Activated CD4-positive, alpha-beta T cell treated with anti-CD3 and anti-CD28 coated beads, Interleukin-10, Interleukin-2, amounts not matched to agents 100 ng/mL and 50 ng/mL, durations not matched to agents 16 hours and 8 hours (primary cell): Measurements from ENCODE around the gene TIGD7.
"Not testable (repeated sequence)": the region's sequence is repeated elsewhere in the genome, so short reads cannot be mapped to it uniquely, and the experiment has no call there.

Experiments used
- DNase-seq: peaks from one replicate; pipeline ENCODE4 v3.0.0-alpha.2; 2020

TIGD7 gene

DNA sequence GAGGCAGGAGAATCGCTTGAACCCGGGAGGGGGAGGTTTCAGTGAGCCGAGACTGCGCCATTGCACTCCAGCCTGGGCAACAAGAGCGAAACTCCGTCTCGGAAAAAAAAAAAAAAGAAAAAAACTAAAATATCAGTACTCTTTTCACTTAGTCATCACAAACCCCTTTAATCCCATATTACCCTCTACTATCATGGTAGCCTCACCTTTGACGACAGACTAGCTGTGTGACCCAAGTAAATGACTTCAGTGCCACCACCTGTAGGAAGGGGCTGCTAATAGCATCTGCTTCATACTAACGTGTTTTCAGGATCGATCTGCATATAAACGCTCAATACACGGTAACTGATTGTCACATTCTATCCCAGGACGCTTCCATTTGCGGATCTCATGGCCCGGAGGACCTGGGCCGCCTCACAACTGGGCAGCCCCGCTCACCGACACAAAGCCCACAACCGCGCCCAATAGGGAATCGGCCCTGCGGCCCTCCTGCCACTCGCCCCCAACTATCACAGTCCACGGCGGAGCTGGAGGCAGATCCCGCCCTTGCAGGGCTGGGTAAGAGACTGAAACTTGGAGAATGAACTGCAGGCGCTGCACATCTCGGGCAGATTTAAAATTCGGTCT is 23.0 kb downstream of the TIGD7 start:
- no peak for DNase-seq

DNA sequence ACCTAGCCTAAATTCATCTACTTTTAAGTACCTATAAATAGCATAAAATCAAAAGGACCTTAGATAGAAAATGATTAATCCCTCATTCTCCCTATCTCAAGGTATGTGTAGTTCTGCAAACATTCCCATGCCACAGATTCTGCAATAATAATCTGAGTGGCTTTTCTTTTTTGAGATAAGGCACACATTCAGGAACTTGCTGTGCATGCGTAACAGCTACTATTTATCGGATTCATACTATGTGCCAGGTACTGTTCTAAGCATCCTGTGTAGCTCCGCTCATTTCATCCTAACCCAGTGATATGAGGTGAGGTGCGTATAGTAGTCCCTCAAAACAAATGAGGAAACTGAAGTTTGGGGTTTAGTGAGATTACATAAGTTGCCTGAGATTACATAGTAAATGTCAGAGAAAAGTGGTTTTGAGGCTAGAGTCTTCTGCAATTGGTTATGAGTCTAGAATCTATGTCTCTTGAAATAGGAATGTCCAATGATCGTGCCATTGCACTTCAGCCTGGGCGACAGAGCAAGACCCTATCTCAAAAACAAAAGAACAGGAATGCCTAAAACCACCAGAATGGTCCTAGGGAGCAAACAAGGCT is 23.9 kb downstream of the TIGD7 start:
- DNase-seq = no peak

GRCh38 chr16:3276679-3277078 is 28.6 kb downstream of the TIGD7 start:
- DNase-seq = no peak

DNA sequence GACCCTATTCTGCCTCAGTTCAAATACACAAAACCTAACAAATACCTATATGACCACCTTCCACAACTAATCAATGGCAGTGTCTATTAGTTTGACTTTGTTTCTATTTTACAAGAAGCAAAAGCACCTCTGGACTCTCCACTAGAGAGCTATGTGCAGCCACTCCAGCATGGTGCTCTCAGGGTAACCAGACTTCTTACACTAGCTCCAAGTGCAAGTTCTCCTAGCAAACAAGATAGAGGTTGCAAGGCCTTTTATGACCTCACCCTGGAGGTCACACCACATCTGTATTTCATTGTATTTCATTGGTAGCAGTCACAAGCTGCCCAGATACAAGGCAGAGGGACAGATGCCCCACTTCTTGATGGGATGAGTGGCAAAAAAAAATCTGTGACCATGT is 30.3 kb downstream of the TIGD7 start:
- DNase-seq = no peak

GRCh38 chr16:3274490-3274889 is 30.7 kb downstream of the TIGD7 start:
- DNase-seq = no peak

DNA sequence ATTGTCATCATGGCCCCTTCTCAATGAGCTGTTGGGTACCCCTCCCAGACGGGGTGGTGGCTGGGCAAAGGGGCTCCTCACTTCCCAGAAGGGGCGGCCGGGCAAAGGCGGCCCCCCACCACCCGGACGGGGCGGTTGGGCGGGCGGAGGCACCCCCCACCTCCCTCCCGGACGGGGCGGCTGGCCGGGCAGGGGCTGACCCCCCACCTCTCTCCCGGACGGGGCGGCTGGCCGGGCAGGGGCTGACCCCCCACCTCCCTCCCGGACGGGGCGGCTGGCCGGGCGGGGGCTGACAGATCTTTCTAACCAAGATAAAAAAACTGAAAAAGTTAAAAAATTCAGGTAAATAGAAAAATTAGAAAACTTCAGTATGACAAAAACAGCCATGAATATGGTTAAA is 33.9 kb downstream of the TIGD7 start:
- DNase-seq = not testable (repeated sequence)

GRCh38 chr16:3270718-3271117 is 34.5 kb downstream of the TIGD7 start:
- DNase-seq = not testable (repeated sequence)

DNA sequence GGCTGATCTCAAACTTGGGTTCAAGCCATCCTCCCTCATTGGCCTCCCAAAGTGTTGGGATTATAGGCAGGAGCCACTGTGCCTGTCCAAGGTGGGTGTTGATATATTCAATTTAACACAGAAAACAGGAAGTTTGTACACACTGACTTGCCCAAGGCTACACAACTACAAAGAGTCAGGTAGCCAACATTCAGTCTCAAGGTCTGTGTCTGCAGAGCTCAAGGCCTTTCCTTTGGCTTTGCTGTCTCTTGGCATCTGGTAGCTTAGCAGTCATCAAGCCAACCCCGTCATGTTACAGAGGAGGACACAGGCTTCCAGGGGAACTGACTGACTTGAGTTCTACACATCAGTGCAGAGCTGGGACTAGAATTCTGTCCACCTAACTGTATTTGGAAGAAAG is 36.9 kb downstream of the TIGD7 start:
- no peak for DNase-seq

DNA sequence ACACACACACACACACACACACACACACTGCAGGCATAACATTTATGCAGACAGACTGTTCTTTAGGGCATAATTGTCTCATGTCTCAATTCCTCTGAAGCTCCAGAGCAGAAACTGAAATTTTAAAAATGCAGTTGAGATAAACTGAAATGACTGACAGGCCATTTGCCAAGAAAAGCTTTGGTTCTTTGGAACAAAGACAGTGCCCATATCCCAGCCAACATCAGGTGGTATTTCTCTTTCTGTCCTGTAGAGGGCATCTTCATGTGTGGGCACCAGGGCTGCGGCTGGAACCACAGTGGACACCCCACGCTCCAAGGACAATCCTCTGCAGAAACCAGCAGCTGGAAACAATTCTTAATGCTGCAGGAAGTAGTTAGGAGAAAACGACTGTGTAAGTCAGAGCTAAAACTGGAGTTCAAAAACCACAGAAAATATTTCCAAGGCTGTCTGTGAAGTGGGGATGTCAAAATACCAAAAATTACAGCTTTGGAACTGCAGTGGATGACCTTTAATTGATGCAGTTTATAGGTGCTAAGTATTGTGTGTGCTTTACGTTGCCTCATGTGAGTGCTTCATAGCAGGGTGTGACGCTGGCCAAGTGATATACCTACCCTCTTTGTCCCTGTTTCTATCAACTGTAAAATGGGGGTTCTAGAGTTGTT is 38.2 kb downstream of the TIGD7 start:
- peak; percentile 13 for DNase-seq

DNA sequence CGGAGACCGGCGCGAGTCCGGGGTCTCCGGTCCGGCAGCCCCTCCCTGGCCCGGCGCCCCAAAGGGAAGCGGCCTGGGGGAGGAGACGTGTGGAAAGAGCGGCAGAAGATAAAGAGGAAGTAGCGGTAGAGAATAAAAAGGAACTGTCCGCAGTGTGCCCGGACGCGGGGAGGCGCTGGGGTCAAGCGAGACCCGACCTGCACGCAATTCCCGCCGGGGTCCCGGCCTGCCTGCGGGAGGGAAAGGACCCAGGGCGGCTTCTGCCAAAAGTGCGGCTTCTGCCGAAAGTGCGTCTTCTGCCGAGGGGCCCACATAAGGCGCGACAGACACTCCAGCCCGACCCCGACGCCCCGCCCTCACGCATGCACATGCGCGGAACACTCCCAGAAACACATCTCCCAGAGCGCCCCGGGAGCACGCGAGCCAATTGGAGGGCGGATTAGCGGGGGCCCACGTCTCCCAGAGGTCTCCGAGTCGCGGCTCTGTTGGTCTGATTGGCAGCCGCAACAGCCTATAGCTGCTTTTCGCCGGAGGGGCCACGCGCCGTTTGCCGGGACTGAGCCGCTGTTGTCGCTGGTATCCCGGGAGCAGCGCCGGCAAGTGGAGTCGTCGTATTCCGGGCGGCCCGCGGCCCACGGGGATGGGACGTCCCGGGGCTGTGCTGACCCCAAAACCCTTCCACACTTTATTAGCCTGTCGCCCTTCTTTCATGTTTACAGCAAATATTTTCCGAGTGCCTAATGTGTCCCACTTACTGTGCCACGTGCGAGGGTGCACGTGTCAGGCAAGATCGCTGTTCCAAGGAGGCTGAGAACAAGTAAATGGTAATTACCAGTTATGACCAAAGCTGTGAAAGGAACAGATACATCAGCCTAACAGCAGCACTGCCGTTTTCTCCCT is 40.8 kb downstream of the TIGD7 start:
- DNase-seq = peak; percentile 99

DNA sequence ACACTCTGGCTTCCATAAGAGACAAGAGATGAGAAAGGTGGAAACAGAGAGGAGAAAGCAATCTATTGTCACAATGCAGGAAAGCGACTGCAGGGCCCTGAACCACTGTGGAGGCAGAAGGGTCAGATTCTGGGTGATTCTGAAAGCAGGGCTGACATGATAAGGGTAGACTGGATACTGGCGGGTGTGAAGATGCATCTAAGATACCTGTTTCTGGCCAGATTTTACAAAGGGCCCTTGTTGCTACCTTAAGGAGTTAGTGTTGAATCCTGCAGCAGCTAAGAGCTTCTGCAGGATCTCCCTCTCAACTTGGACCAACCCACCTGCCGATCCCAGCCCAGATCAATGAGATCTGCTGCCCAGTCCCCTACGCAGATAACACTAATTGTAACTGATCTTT is 42.7 kb downstream of the TIGD7 start:
- no peak for DNase-seq

GRCh38 chr16:3259836-3260235 is 45.4 kb downstream of the TIGD7 start:
- no peak for DNase-seq

- DNase-seq = no peak
These were observed 48.3 kb downstream of the TIGD7 start for GRCh38 chr16:3256866-3257465.

GRCh38 chr16:3256146-3256865 is 48.9 kb downstream of the TIGD7 start, which contains the start of gene MEFV:
MEFV (minus strand) TSS chr16:3256633; CDS start chr16:3256587, 46 bp downstream.
- DNase-seq = no peak

- DNase-seq = no peak
These were observed 50.9 kb downstream of the TIGD7 start for GRCh38 chr16:3254309-3254708.

- DNase-seq = no peak
These were observed 52.3 kb downstream of the TIGD7 start for GRCh38 chr16:3252967-3253366.

GRCh38 chr16:3249451-3249850 is 55.8 kb downstream of the TIGD7 start:
- DNase-seq = no peak

DNA sequence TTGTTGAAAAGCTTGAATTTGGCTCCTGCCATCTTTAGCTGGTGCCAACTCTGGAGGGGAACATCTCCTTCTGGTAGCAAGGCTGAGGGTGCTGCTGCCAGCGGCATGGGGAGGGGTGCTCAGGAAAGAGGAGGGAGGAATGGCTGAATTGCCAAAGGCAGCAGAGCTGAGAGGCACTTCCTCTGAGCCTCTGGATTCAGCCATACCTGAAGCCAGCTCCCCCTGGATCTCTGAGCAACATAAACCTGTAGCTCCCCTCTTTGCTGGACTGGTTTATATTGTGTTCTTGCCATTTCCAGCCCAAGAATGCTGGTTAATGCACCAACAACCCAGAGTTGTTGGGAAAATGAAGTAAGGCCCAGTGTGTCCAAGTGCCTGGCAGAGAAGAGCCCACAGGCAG is 56.2 kb downstream of the TIGD7 start:
- no peak for DNase-seq
